Skeletal muscle tissue (tissue), 4 donors: ENCODE results near the gene SLC16A7. TPM values are rescaled to one million over a fixed set of nuclear protein-coding genes. Genes with fewer than 3 reads are reported as not detected.

Experiments used
- H3K27ac ChIP-seq: one replicate; pipeline ENCODE4 v1.7.0; 2013; ENCODE audit warnings: mild to moderate bottlenecking, low read depth, low read length, inconsistent platforms
- H3K27me3 ChIP-seq, 3 donors: one replicate each; pipeline ENCODE4 v1.7.0; 2013; ENCODE audit warnings: low read length in 3 of 3; ENCODE audit not compliant: control insufficient read depth in 3 of 3, insufficient read depth in 3 of 3
- H3K36me3 ChIP-seq, 3 donors: one replicate each; pipeline ENCODE4 v1.7.0; 2013; ENCODE audit warnings: low read length in 3 of 3; ENCODE audit not compliant: control insufficient read depth in 3 of 3, insufficient read depth in 3 of 3
- H3K4me1 ChIP-seq, 3 donors: one replicate each; pipeline ENCODE4 v1.7.0; 2013; ENCODE audit warnings: low read length in 3 of 3, mild to moderate bottlenecking in 3 of 3; ENCODE audit not compliant: control insufficient read depth in 3 of 3, insufficient read depth in 3 of 3
- H3K4me3 ChIP-seq, 3 donors: one replicate each; pipeline ENCODE4 v1.7.0; 2013; ENCODE audit warnings: low read length in 3 of 3
- H3K9ac ChIP-seq, 3 donors: one replicate each; pipeline ENCODE4 v1.7.0; 2013; ENCODE audit warnings: low read length in 3 of 3, mild to moderate bottlenecking in 3 of 3, moderate library complexity in 2 of 3, low read depth in 1 of 3
- H3K9me3 ChIP-seq, 3 donors: one replicate each; pipeline ENCODE4 v1.7.0; 2013; ENCODE audit warnings: low read length in 3 of 3; ENCODE audit not compliant: control insufficient read depth in 3 of 3
- total RNA-seq: library from RNA; depleted of rRNA; stranded (reverse); fragments of >200 nt; gene quantifications from one replicate; pipeline ENCODE4 v1.2.3, GENCODE V29; 2014
- donor health status: Osteomylitis.

The SLC16A7 gene, protein sequence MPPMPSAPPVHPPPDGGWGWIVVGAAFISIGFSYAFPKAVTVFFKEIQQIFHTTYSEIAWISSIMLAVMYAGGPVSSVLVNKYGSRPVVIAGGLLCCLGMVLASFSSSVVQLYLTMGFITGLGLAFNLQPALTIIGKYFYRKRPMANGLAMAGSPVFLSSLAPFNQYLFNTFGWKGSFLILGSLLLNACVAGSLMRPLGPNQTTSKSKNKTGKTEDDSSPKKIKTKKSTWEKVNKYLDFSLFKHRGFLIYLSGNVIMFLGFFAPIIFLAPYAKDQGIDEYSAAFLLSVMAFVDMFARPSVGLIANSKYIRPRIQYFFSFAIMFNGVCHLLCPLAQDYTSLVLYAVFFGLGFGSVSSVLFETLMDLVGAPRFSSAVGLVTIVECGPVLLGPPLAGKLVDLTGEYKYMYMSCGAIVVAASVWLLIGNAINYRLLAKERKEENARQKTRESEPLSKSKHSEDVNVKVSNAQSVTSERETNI
- total RNA-seq, result 9.4 TPM

DNA sequence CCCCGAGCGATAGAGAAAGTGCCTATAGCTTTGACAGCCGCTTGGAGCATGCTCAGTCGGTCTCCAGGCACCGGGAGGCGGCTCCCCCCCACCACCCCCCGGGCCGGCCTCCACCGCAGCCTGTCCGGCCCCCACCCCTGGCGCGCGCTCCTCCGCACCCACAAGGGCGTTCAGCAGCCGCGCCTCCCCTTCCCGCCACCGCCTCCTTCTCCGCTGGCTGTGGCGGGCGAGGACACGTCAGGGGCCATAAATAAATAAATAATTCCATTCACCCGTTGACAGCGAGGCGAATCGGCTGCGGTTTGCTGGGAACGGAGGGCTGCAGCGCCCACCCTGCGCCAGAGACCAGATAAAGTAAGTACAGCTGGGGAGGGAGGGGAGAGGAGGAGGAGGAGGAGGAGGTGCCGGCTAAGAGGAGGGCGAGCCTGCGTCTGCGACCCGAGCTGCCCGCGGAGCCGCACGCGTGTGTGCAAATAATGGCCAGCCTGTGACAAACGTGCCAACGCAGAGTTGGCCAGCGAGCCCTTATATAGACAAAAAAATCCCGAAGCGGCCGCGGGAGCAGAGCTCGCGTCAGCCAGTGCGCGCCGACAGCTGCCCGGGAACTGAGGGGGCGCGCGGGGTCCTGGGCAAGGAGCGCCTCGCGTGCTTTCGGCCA lies at the start of gene SLC16A7:
SLC16A7 (plus strand) TSS at position 147 of the 658 bp plus-strand sequence. CDS start 108,773 bp downstream, outside the sequence.
- peaks cover 8 to 21% (median 18%) of the 10 kb centered on the region in 3 donors for H3K4me1 ChIP-seq
- no peaks in the 10 kb centered on the region for H3K36me3 ChIP-seq
- H3K4me3 ChIP-seq, result peak within 1 kb of the TSS; percentile 82 to 92 (median 83)
- H3K9ac ChIP-seq, result peak within 1 kb of the TSS; percentile 79 to 90 (median 86)
- peak within 1 kb of the TSS; percentile 93 for H3K27ac ChIP-seq
- H3K27me3 ChIP-seq, result no peaks in the 10 kb centered on the region
- no peaks in the 10 kb centered on the region for H3K9me3 ChIP-seq

DNA sequence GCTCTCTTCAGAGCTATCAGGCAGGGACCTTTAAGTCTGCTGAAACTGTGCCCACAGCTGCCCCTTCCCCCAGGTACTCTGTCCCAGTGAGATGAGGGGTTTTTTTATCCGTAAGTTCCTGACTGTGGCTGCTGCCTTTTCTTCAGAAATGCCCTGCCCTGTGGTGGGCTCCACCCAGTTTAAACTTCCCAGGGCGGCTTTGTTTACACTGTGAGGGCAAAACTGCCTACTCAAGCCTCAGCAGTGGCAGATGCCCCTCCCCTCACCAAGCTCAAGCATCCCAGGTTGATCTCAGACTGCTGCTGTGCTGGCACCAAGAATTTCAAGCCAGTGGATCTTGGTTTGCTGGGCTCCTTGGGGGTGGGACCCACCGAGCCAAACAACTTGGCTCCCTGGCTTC lies 46.9 kb upstream of the SLC16A7 start:
- Histone ChIP-seq H3K9me3 (no peaks in the 10 kb centered on the region), H3K36me3 (no peaks in the 10 kb centered on the region), H3K4me3 (no peak overlapping the region), H3K27ac (no peak overlapping the region), H3K4me1 (no peaks in the 10 kb centered on the region), H3K27me3 (no peaks in the 10 kb centered on the region), H3K9ac (no peak overlapping the region)

DNA sequence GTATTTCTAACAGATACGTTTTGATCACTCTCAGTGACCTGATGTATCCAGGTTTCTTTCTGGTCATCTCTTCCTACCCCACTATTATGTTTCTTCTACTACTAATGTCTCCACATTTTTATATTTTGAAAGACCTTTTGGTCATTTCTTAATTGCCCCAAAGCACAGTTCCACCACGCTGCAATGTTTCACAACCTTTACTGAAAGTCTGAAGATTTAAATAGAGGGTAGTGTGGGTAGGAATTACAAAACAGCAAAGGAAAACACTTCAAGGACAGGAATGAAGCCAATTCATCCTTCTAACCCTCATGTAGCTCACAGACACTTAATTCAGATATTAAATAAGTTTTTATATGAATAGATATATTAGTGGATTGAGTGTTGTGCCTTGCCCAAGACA lies 36.1 kb upstream of the SLC16A7 start:
- Histone ChIP-seq H3K4me3 (no peak overlapping the region), H3K4me1 (no peaks in the 10 kb centered on the region), H3K9me3 (no peaks in the 10 kb centered on the region), H3K9ac (no peak overlapping the region), H3K36me3 (no peaks in the 10 kb centered on the region), H3K27me3 (no peaks in the 10 kb centered on the region), H3K27ac (no peak overlapping the region)

DNA sequence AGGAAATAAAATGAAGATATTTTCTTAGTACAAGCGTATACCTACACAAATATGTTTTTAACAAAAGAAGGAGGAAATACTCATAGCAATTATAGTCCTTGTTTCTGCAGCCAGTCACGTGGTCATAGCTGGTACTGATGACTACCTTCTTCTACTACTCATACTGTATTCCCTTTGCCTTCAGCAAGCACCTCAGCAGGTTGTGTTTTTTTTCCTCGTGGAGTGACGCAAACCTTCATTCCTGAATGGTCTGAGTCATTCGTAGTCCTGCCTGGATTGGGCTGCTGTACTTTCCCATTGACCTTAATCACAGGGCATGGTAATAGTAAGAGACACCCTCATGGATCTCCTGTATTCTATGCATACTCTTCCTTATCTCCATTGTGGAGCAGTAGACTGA lies 25.7 kb upstream of the SLC16A7 start:
- no peak overlapping the region for H3K9ac ChIP-seq
- no peak overlapping the region for H3K27ac ChIP-seq
- no peaks in the 10 kb centered on the region for H3K4me1 ChIP-seq
- no peaks in the 10 kb centered on the region for H3K27me3 ChIP-seq
- no peaks in the 10 kb centered on the region for H3K36me3 ChIP-seq
- H3K9me3 ChIP-seq, result no peaks in the 10 kb centered on the region
- no peak overlapping the region for H3K4me3 ChIP-seq

DNA sequence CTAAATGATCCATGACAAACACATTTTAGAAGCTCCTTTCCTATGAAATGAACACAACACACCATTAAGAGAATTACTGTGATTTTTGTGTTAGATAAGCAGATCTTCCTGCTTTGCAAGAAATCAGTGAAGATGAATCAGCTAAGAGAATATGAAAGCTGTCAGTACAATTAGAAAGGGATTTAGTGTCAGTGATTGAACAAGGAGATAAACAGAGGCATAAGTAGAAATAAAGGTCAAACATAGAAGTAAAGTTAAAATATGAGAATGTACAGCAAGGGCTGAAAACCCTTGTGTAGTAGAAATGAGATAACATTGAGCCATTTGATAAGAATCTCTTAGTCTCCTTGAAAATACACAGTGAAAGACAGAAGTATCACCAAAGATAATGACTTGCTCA lies 21.4 kb upstream of the SLC16A7 start:
- H3K9ac ChIP-seq, result no peak overlapping the region

DNA sequence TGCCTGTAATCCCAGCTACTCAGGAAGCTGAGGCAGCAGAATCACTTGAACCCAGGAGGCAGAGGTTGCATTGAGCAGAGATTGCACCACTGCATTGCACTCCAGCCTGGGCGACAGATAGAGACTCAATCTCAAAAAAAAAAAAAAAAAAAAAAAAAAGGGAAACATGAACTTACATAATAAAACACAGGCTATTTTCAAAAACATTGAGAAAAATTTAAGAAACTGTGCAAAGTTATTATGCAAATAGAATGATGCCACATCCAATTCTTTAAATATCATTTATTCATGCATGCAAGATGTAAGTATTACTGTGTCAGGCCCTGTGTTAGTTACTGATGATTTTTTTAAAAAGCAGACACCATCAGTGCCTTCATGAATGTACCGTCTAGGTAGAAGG lies 20.0 kb upstream of the SLC16A7 start:
- no peaks in the 10 kb centered on the region for H3K4me1 ChIP-seq
- no peak overlapping the region for H3K27ac ChIP-seq
- H3K9me3 ChIP-seq, result no peaks in the 10 kb centered on the region
- no peaks in the 10 kb centered on the region for H3K36me3 ChIP-seq
- H3K9ac ChIP-seq, result no peak overlapping the region
- H3K4me3 ChIP-seq, result no peak overlapping the region
- H3K27me3 ChIP-seq, result no peaks in the 10 kb centered on the region

More for the DNA sequence above, 21.4 kb upstream of the SLC16A7 start:
- Histone ChIP-seq H3K27me3 (no peaks in the 10 kb centered on the region), H3K9me3 (no peaks in the 10 kb centered on the region), H3K36me3 (no peaks in the 10 kb centered on the region), H3K27ac (no peak overlapping the region), H3K4me3 (no peak overlapping the region), H3K4me1 (no peaks in the 10 kb centered on the region)

DNA sequence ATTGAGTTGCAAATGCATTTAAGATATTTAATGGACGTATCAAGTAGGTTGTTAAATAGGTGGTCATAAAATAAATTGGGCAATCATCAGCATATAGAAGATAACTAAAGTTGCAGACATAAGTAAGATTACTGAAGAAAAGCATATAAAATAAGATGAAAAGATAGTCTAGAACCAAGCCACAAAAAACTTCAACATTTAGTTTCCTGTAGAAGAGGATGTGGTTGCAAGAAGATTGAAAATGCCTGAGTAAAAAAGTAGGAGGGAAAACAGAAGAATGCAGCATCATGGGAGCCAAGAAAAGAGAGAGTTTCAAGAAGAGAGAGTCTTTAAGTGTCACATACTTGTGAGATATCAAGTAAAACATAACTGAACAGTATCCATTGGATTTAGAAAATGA lies 17.6 kb upstream of the SLC16A7 start:
- Histone ChIP-seq H3K4me1 (no peaks in the 10 kb centered on the region), H3K4me3 (no peak overlapping the region), H3K9ac (no peak overlapping the region), H3K36me3 (no peaks in the 10 kb centered on the region), H3K27ac (no peak overlapping the region), H3K27me3 (no peaks in the 10 kb centered on the region), H3K9me3 (no peaks in the 10 kb centered on the region)

DNA sequence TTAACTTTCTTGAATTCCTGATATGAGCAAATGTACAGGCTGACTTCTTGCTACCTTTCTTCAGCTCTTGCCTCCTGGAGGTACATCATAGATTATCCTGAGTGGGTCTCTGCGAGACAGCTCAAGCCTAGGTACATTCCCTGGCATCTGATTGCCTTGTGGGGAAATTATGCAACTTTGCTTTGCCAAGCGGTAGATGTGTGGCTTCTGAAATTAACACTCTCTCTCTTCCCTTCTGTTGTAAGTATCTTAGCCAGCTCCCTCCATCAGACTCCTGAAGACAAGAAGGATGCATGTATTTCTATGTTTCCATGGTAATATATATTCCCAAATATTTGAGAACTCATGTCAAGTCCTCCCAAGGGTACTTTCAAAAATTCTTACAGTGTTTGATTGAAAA lies 16.2 kb upstream of the SLC16A7 start:
- Histone ChIP-seq H3K9me3 (no peaks in the 10 kb centered on the region), H3K27me3 (no peaks in the 10 kb centered on the region), H3K9ac (no peak overlapping the region), H3K4me3 (no peak overlapping the region), H3K36me3 (no peaks in the 10 kb centered on the region), H3K4me1 (no peaks in the 10 kb centered on the region), H3K27ac (no peak overlapping the region)

DNA sequence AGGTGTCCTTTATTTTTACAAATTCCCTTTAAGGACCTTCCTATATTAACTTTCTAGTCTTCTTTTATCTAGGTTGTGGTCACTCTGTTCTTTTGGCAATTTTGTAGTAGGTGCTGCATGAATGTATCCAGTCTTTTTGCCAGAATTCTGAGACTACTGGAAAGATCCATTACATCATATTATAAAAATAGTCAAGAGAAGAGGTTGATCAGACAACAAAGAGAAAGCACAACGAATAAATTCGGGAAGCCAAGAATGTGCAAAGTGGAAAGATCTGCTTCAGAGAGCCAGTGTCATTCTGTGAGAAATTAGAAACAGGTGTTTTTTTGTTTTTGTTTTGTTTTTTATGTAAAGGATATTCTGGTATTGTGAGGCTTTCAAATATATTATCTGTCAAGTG lies 15.8 kb upstream of the SLC16A7 start:
- Histone ChIP-seq H3K36me3 (no peaks in the 10 kb centered on the region), H3K9ac (no peak overlapping the region), H3K4me1 (no peaks in the 10 kb centered on the region), H3K9me3 (no peaks in the 10 kb centered on the region), H3K27ac (peak overlapping the region; percentile 26), H3K4me3 (no peak overlapping the region), H3K27me3 (no peaks in the 10 kb centered on the region)

DNA sequence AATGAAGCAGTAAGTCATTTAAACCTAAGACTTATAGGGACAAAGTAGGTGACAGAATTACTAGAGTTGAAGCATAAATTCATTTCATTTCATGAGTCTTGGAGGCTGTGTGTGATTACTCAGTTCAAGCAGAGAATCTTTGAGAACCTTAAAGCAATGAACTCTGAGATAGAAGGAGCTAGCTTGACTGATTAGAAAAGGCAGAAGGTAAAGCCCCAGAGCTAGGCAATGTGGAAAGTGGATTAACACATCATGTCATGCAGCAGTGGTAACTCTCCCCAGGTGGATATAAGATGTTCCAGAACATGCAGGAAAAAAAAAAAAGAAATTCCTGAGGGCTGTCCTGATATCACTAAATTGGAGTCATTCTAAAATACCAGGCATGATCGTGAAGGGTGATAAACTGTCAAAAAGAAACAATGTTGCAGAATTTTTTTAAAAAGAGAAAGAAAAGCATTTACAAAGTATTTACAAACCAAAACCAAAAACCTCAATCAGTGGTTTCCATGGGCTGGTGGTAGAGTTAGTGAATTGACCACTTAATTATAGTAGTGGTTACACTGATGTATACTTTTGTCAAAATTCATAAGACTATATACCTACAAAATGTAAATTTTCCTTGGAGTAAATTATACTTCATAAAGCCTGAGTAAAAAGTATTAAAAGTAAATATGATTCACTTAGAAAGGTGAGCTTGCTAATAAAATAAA lies 12.7 kb upstream of the SLC16A7 start:
- H3K4me3 ChIP-seq, result no peak overlapping the region
- H3K4me1 ChIP-seq, result no peaks in the 10 kb centered on the region
- H3K9me3 ChIP-seq, result no peaks in the 10 kb centered on the region
- H3K27me3 ChIP-seq, result no peaks in the 10 kb centered on the region
- H3K27ac ChIP-seq, result no peak overlapping the region
- H3K9ac ChIP-seq, result no peak overlapping the region
- H3K36me3 ChIP-seq, result no peaks in the 10 kb centered on the region
